ENCODE data around the gene SMARCC1. TPM values are rescaled to one million over a fixed set of nuclear protein-coding genes. Genes with fewer than 3 reads are reported as not detected.

Gene SMARCC1
- total RNA-seq, 1 experiment from 2014 or later, result 103 TPM

- no peak for DNase-seq
- no peaks in the 10 kb centered on the region for H3K4me1 ChIP-seq
- no peak overlapping the region for H3K4me3 ChIP-seq
- H3K27ac ChIP-seq, result no peak overlapping the region
- no peaks in the 10 kb centered on the region for H3K27me3 ChIP-seq
- no peaks in the 10 kb centered on the region for H3K9me3 ChIP-seq (replicated peaks)
- H3K36me3 ChIP-seq, result no peaks in the 10 kb centered on the region
These were observed 215.8 kb downstream of the SMARCC1 start for GRCh38 chr3:47565734-47566550.

- H3K4me3 ChIP-seq, result no peak overlapping the region
- no peak overlapping the region for H3K27ac ChIP-seq
- DNase-seq, result no peak
- no peaks in the 10 kb centered on the region for H3K4me1 ChIP-seq
- H3K36me3 ChIP-seq, result no peaks in the 10 kb centered on the region
- no peaks in the 10 kb centered on the region for H3K9me3 ChIP-seq (replicated peaks)
- no peaks in the 10 kb centered on the region for H3K27me3 ChIP-seq
These were observed 225.3 kb downstream of the SMARCC1 start for GRCh38 chr3:47556351-47556750.

- DNase-seq, result no peak
- Histone ChIP-seq H3K9me3 (replicated peaks) (no peaks in the 10 kb centered on the region), H3K27ac (no peak overlapping the region), H3K27me3 (no peaks in the 10 kb centered on the region), H3K36me3 (no peaks in the 10 kb centered on the region), H3K4me3 (no peak overlapping the region), H3K4me1 (no peaks in the 10 kb centered on the region)
These were observed 227.4 kb downstream of the SMARCC1 start for GRCh38 chr3:47554335-47554734.

- Histone ChIP-seq H3K27ac (no peak overlapping the region), H3K9me3 (replicated peaks) (no peaks in the 10 kb centered on the region), H3K4me1 (no peaks in the 10 kb centered on the region), H3K4me3 (no peak overlapping the region), H3K36me3 (no peaks in the 10 kb centered on the region), H3K27me3 (no peaks in the 10 kb centered on the region)
- DNase-seq, result no peak
These were observed 228.3 kb downstream of the SMARCC1 start for GRCh38 chr3:47553407-47553806.

GRCh38 chr3:47542471-47543173, 239.1 kb downstream of the SMARCC1 start:
- no peaks in the 10 kb centered on the region for H3K36me3 ChIP-seq
- no peaks in the 10 kb centered on the region for H3K4me1 ChIP-seq
- H3K27ac ChIP-seq, result no peak overlapping the region
- DNase-seq, result no peak
- H3K4me3 ChIP-seq, result no peak overlapping the region
- no peaks in the 10 kb centered on the region for H3K9me3 ChIP-seq (replicated peaks)
- H3K27me3 ChIP-seq, result no peaks in the 10 kb centered on the region

GRCh38 chr3:47541583-47542108, 240.0 kb downstream of the SMARCC1 start:
- no peak for DNase-seq
- Histone ChIP-seq H3K4me3 (no peak overlapping the region), H3K4me1 (no peaks in the 10 kb centered on the region), H3K9me3 (replicated peaks) (no peaks in the 10 kb centered on the region), H3K27ac (no peak overlapping the region), H3K36me3 (no peaks in the 10 kb centered on the region), H3K27me3 (no peaks in the 10 kb centered on the region)

- H3K4me1 ChIP-seq, result no peaks in the 10 kb centered on the region
- no peaks in the 10 kb centered on the region for H3K36me3 ChIP-seq
- DNase-seq, result no peak
- no peak overlapping the region for H3K27ac ChIP-seq
- no peaks in the 10 kb centered on the region for H3K27me3 ChIP-seq
- H3K9me3 ChIP-seq (replicated peaks), result no peaks in the 10 kb centered on the region
- H3K4me3 ChIP-seq, result no peak overlapping the region
These were observed 241.4 kb downstream of the SMARCC1 start for GRCh38 chr3:47540281-47540680.

GRCh38 chr3:47536967-47537366, 244.7 kb downstream of the SMARCC1 start:
- DNase-seq, result no peak
- Histone ChIP-seq H3K4me3 (no peak overlapping the region), H3K4me1 (no peaks in the 10 kb centered on the region), H3K36me3 (no peaks in the 10 kb centered on the region), H3K27ac (no peak overlapping the region), H3K27me3 (no peaks in the 10 kb centered on the region), H3K9me3 (replicated peaks) (no peaks in the 10 kb centered on the region)

GRCh38 chr3:47536221-47536891, 245.3 kb downstream of the SMARCC1 start:
- H3K4me1 ChIP-seq, result no peaks in the 10 kb centered on the region
- H3K36me3 ChIP-seq, result no peaks in the 10 kb centered on the region
- H3K9me3 ChIP-seq (replicated peaks), result no peaks in the 10 kb centered on the region
- no peak overlapping the region for H3K27ac ChIP-seq
- DNase-seq, result peak in 1 of 2 experiments; percentile 27
- no peaks in the 10 kb centered on the region for H3K27me3 ChIP-seq
- peak overlapping the region; percentile 16; the same call in 1 of the 2 replicates for H3K4me3 ChIP-seq

Other genes starting within 250 kb of the SMARCC1 start
- 0.73 and 1.1 TPM in 2 replicates for gene CSPG5, start 203.0 kb downstream of the SMARCC1 start, total RNA-seq (2014; rRNA removed; shearing (Covaris generic))
- 74.0 and 78.6 TPM in 2 replicates for gene DHX30, start 21.2 kb upstream of the SMARCC1 start, total RNA-seq (2014; rRNA removed; shearing (Covaris generic))
- gene MAP4, start 234.5 kb upstream of the SMARCC1 start, total RNA-seq (2014; rRNA removed; shearing (Covaris generic)), result 62.5 and 65.4 TPM in 2 replicates